Measurements from ENCODE around the gene MALAT1.
"Not testable (repeated sequence)": the region's sequence is repeated elsewhere in the genome, so short reads cannot be mapped to it uniquely, and the experiment has no call there.

MALAT1 gene

GRCh38 chr11:65522718-65523630 is 24.1 kb downstream of the MALAT1 start:
- DNase-seq: not testable (repeated sequence)

- DNase-seq: not testable (repeated sequence)
Observed at GRCh38 chr11:65523631-65523968, 24.8 kb downstream of the MALAT1 start.

- no peak for DNase-seq
Observed at GRCh38 chr11:65524014-65524740, 25.3 kb downstream of the MALAT1 start.

GRCh38 chr11:65524741-65525545 is 26.1 kb downstream of the MALAT1 start, which contains the start of gene SCYL1:
Gene SCYL1, plus strand, starts transcription at chr11:65525083. Its CDS starts 71 bp downstream, at chr11:65525154.
- peak; percentile 87 for DNase-seq

GRCh38 chr11:65525546-65526480 is 27.0 kb downstream of the MALAT1 start:
- no peak for DNase-seq

- DNase-seq: no peak
Observed at GRCh38 chr11:65526744-65527143, 27.9 kb downstream of the MALAT1 start.

GRCh38 chr11:65528819-65529350 is 30.0 kb downstream of the MALAT1 start:
- DNase-seq: no peak

GRCh38 chr11:65529475-65530156 is 30.8 kb downstream of the MALAT1 start:
- no peak for DNase-seq

- DNase-seq: peak; percentile 32
Observed at GRCh38 chr11:65530157-65530496, 31.3 kb downstream of the MALAT1 start.

- DNase-seq: no peak
Observed at GRCh38 chr11:65532388-65533064, 33.7 kb downstream of the MALAT1 start.

GRCh38 chr11:65535102-65535501 is 36.3 kb downstream of the MALAT1 start:
- DNase-seq: no peak

- no peak for DNase-seq
Observed at GRCh38 chr11:65536412-65537295, 37.8 kb downstream of the MALAT1 start.

GRCh38 chr11:65537296-65537597 is 38.4 kb downstream of the MALAT1 start:
- DNase-seq: no peak

- DNase-seq: no peak
Observed at GRCh38 chr11:65537620-65538231, 38.9 kb downstream of the MALAT1 start.

GRCh38 chr11:65538232-65538914 is 39.5 kb downstream of the MALAT1 start:
- no peak for DNase-seq

- DNase-seq: no peak
Observed at GRCh38 chr11:65538915-65539743, 40.3 kb downstream of the MALAT1 start.

GRCh38 chr11:65539744-65540289 is 41.0 kb downstream of the MALAT1 start:
- DNase-seq: no peak

Measured in activated CD4-positive, alpha-beta T cell treated with anti-CD3 and anti-CD28 coated beads, Interleukin-2, Interleukin-6, amounts not matched to agents 100 ng/mL and 50 ng/mL, durations not matched to agents 16 hours and 8 hours (primary cell).